Stimulated activated CD4-positive, alpha-beta T cell treated with anti-CD3 and anti-CD28 coated beads, Interleukin-1b, Interleukin-23, amount 100 ng/mL, for 24 hours (primary cell): ENCODE results near the gene ZNF791.
A peak's percentile ranks its signal among the peaks of the same experiment; 100 is the strongest.
"Not testable (repeated sequence)": the region's sequence is repeated elsewhere in the genome, so short reads cannot be mapped to it uniquely, and the experiment has no call there.

Experiments
- DNase-seq, 4 experiments: peaks; one replicate each; pipeline ENCODE4 v3.0.0-alpha.2; 2020; ENCODE audit warnings: low read depth in 4 of 4, low spot score in 1 of 4

ZNF791 gene

GRCh38 chr19:12628040-12629022 is 17.6 kb downstream of the ZNF791 start:
- no peak for DNase-seq

- no peak for DNase-seq
These were observed 18.5 kb downstream of the ZNF791 start for GRCh38 chr19:12629215-12629614.

- DNase-seq: no peak
These were observed 25.9 kb downstream of the ZNF791 start for GRCh38 chr19:12636631-12637030.

GRCh38 chr19:12638611-12639182 is 28.0 kb downstream of the ZNF791 start:
- DNase-seq: no peak

GRCh38 chr19:12639901-12640613 is 29.3 kb downstream of the ZNF791 start:
- peak; percentile 66 to 85 (median 82) for DNase-seq

- no peak for DNase-seq
These were observed 30.7 kb downstream of the ZNF791 start for GRCh38 chr19:12641456-12641855.

GRCh38 chr19:12642506-12642905 is 31.8 kb downstream of the ZNF791 start:
- DNase-seq: no peak

- DNase-seq: not testable (repeated sequence)
These were observed 33.0 kb downstream of the ZNF791 start for GRCh38 chr19:12643716-12644115.

- no peak for DNase-seq
These were observed 35.8 kb downstream of the ZNF791 start for GRCh38 chr19:12646551-12646950.

GRCh38 chr19:12647047-12647446 is 36.3 kb downstream of the ZNF791 start:
- DNase-seq: no peak

GRCh38 chr19:12647490-12648071 is 36.9 kb downstream of the ZNF791 start:
- DNase-seq: peak in 2 of 4 experiments; percentile 26 to 28

- no peak for DNase-seq
These were observed 37.4 kb downstream of the ZNF791 start for GRCh38 chr19:12648088-12648487.

- DNase-seq: no peak
These were observed 39.2 kb downstream of the ZNF791 start for GRCh38 chr19:12649941-12650340.

- no peak for DNase-seq
These were observed 41.5 kb downstream of the ZNF791 start for GRCh38 chr19:12652219-12652618.

GRCh38 chr19:12655546-12655945 is 44.8 kb downstream of the ZNF791 start:
- no peak for DNase-seq

- DNase-seq: peak in 1 of 4 experiments; percentile 36
These were observed 46.3 kb downstream of the ZNF791 start for GRCh38 chr19:12656899-12657571.

GRCh38 chr19:12657966-12658365 is 47.2 kb downstream of the ZNF791 start:
- DNase-seq: no peak

GRCh38 chr19:12660980-12661379 is 50.3 kb downstream of the ZNF791 start:
- no peak for DNase-seq

- DNase-seq: no peak
These were observed 53.9 kb downstream of the ZNF791 start for GRCh38 chr19:12664406-12665280.

- DNase-seq: peak in 2 of 4 experiments; percentile 25 to 44
These were observed 54.5 kb downstream of the ZNF791 start for GRCh38 chr19:12665281-12665573.
